Stimulated activated CD4-positive, alpha-beta T cell treated with anti-CD3 and anti-CD28 coated beads, TNF-alpha, amount 100 ng/mL, for 1 hour (primary cell): ENCODE results near the gene TIGD2.
"Not testable (repeated sequence)": the region's sequence is repeated elsewhere in the genome, so short reads cannot be mapped to it uniquely, and the experiment has no call there.

Experiments used
- DNase-seq, 3 donors: peaks; one replicate each; pipeline ENCODE4 v3.0.0-alpha.2; 2020; ENCODE audit warnings: low read depth in 3 of 3, low spot score in 1 of 3

The TIGD2 gene

DNA sequence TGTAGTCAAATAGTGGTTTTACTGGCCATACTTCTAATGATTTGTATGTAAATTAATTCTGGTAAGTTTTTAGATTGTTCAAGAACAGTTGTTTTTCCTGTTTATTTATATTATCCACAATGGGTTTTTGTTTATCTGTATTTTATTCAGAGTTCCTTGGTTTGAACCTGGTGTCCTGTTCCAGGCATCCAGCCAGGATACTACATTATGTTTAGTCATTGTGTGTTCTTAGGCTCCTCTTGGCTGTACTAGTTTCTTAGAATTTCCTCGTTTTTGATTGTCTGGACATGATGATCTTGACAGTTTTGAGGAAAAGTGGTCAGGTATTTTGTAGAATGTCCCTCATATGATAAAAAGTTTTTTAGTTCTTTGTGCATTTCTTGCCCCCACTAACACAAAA, 7.8 kb downstream of the TIGD2 start:
- no peak for DNase-seq

DNA sequence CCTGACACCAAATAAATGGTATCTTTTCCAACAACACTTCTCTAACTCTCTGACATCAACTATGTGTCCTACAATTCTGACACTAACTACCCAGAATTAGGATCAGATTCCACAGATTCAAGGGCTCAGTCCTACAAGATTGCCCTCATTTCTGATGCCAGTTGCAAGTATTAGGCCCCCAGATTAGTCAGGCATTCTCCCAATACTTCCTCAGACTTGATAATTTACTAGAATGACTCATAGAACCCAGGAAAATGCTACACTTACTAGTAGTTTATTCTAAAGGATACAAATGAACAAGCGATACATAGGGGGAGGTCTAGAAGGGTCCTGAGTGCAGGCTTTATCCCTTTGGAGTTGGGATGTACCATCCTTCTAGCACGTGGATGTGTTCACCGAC, 8.5 kb downstream of the TIGD2 start:
- no peak for DNase-seq

DNA sequence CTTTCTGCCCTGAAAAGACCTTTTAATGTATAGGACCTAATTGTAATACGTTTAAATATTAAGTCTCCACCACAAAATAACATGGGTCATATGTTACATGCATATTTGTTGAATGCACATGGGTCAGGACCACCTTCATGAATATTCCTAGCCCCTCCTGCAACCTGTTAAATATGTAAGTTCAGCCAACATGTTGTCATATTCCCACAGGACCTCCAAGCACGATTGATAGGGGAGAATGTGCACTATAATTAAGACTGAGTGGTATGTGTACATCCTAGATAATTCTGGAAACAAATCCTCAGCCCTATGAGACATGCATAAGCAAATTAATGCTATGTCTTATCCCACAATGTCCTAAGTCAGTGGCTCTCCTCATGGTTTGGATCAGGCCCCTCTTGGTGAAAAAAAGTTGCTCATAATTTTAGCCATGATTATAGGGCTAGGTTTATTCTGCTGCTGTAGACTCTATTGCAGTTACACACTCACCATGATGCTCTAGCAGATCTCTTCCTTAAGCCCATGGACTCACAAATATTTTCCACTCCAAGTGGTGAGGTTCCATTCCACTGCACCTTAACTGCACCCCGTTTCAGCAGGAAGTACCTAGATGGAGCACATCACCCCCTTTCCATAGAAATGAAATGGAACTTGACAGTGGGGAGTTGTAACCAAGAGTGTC, 10.2 kb downstream of the TIGD2 start:
- DNase-seq = no peak

DNA sequence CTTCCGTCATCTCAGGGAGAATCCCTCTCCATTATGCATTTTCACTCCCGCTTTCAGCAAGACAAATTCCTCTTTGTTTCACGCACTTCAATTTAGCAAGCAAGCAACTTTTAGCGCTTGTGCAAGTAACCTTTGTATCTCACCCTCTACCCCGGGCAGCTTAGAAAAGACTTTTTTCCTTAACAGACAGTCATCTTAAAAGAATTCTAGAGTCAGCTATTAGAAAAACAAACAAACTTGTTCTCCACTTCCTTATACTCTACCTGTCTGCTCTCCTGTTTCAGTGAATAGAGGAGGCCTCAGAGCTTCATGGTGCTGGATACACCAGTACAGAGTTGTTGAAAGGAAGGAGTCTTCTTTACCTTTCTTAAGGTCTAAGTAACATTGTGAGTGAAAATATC, 12.1 kb downstream of the TIGD2 start:
- no peak for DNase-seq

DNA sequence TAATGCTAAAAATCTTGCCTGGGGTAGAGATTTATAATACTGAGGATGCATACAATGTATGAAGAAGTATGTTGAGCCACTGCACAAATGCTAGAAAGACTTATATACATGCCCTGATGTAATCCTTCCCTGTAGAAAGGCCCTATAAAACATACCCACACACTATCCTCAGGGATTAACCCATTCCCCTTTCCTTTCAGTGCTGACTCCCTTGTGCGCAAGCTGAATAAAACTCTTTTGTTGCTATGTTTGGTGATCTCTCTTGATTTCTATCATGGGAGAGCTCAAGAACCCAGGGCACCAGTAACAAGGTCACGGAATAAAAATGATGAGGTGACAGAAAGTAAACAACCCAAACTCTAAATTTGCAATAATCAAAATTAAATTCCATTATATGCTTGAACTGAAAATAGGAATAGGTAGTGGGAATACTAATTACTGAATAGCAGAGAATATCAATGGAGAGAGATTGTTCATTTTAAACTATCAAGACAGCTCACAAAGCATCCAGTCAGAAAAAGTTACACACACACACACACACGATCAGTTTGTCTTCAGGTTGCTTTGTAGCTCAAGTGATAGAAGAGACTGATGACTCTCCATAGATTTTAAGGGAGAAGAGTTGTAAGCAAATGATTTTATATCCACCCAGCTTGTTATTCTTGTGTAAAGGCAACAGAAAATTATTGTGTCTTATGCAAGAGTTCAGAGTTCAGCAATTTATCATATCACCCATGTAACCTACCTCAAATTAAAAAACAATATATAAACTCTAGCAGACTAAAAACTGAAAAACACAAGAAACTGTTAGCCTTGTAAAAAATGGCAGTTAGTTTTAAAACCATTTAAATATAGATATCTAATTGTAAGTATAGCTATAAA, 14.8 kb downstream of the TIGD2 start:
- DNase-seq = no peak

DNA sequence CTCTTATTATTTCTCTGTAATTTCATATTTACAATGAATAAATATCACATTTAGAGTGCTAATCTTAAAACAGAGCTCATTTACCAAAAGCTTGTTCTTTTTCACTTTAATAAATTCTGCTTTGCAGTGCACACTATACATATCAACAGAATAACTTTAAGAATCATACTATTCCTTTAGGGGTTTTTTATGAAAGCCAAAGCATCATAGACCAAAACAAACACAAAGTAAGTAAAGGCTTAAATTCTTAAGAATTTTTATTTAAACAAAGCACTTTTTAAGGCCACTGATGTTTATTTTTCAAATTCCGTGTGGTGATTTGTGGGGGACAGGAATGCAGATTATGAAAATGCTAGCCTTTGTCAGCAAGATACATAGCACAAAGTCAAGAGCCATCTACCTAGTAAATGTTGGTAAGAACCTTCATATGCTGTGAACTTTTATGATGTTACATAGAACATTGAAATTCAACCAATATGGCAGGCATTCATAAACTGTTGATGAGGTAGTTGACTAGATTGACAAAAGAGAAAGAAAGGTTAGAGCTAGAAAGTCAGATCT, 17.8 kb downstream of the TIGD2 start:
- DNase-seq = no peak

DNA sequence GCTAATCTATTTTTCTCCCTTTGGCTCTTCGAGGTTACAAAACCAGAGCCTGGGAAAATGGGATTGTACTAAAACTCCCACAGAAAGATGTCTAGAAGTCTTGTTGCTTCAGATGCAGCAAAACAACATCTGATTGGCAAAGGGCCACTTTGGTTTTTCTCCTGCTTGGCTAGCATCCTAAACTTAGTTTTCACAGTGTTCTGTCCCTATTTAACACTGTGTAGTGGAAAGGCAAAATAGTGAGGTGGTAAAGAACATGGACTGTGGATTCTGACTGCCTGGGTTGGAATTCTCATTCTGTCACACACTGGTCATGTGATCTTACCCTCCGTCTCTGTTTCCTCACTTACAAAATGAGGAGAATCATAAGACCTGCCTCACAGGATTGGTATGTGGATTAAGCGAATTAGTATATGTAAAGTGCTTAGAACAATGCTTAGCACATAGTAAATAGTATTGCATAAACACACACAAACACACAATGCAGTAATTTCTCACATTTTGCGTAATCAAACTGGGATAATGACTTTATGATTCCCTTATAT, 23.5 kb downstream of the TIGD2 start:
- no peak for DNase-seq

DNA sequence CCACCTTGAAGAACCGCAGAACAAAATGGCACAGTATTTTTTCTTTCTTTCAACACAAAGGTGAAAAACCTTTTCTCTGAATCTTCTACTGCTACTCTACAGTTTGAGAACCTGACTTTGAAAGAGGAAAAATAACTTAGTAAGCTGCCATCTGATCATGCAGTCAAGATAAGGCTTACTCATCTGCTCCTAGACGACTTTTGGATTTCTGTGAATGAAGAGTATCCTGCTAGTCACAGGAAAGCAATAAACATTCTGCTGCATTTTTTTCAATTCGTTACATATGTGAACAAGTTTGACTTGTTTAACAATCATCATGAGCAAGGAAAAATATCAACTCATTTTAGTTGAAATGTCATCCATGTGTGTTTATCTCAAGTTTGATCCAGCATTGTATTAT, 25.2 kb downstream of the TIGD2 start:
- DNase-seq = no peak

DNA sequence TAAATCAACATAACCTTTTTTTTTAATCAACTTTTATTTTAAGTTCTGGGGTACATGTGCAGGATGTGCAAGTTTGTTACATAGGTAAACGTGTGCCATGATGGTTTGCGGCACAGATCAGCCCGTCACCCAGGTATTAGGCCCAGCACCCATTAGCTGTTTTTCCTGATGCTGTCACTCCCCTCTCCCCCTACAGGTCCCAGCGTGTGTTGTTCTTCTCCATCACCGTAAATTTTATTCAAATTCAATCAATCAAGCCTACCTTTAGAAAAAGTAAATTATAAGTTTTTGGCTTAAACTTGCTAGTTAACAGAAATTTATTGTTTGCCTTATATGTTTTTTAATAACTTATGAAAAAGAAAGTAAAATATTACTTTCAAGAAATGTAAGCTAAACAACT, 25.9 kb downstream of the TIGD2 start:
- DNase-seq = no peak

DNA sequence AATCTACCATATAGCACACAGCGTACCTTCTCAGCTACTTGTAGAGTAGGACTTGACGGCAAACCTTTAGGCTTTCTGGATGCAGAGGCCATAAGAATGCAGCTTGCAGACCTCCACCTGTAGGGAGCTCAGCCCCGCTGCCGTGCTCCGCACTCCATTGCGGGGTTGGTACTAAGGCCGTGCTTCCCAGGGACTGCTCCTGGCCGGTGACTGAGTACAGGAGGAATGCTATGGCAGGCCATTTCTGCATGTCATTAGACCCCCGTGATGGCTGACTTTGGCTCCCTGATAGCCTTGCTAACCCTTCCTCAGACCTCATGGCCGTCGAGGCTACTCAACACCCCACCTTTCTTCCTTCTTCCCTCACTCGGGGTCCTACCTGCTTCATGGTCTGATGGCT, 26.4 kb downstream of the TIGD2 start:
- DNase-seq = no peak

DNA sequence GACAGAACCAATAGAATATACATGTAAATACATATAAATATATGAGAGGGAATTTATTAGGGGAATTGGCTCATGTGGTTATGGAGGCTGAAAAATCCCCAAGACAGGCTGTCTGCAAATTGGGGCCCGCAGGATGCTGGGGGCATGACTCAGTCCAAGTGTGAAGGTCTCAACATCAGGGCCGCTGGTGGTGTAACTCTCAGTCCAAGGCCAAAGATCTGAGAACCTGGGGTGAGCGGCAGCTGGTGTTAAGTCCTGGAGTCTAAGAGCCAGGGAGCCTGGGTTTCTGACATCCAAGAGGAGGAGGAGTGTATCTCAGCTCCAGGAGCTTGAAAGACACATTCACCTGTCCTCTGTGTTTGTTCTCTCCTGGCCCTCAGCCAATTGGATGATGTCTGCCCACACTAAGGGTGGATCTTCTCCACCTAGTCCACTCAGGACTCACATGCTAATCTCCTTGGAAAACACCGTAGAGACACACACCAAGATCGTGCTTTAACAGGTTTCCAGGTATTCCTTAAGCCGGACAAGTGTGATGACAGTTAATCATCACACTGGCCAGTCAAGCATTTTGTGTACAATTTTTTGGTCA, 28.9 kb downstream of the TIGD2 start:
- DNase-seq = no peak

DNA sequence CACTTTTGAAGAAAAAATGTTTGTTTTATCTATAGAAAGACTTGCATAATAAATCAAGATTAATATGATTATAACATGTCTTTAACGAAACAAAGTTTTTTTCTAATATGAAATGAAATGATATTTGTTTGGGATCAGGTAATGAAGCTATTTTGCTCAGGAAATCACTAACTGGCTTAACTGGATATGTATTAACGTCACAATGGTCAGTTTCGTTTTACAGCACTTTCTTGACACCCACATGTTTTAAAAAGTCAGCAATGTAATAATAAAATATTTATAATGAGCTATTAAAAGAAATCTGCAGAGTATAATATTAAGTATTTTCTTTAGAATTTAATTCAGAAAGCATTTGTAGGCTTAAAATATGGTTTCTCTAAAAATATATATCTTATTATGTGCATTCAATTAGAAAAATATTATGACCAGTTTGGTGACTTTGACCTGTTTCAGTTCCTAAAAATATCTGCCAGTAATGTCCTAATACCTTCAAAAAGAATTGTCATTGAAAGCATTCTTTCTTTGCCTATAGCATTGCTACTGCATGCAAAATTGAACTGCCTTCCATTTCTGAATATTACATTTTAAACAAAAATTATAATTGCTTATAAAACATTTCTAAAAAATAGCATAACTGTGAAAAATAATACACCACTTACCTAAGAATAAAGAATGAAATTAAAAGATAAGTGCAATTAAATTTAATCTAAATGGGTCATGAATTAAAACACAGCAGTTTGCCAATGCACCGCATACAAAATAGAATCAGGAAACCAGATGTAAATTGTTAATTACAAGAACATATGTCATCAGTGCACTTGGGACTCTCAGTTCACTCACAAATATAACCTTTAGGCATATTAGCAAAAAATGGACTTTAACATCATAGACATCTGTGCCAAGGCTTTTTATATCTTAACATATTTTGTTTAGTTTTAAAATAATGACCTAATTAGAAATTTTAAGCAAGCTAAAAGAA, 31.6 kb downstream of the TIGD2 start:
- DNase-seq = no peak

DNA sequence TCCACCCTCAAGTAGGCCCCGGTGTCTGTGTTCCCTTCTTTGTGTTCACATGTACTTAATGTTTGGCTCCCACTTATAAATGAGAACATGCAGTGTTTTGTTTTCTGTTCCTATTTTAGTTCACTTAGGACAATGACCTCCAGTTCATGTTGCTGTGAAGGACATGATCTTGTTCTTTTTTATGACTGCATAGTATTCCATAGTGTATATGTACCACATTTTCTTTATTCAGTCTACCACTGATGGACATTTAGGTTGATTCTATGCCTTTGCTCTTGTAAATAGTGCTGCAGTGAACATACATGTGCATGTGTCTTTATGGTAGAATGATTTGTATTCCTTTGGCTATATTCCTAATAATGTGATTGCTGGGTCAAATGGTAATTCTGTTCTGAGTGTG, 33.3 kb downstream of the TIGD2 start:
- not testable (repeated sequence) for DNase-seq

DNA sequence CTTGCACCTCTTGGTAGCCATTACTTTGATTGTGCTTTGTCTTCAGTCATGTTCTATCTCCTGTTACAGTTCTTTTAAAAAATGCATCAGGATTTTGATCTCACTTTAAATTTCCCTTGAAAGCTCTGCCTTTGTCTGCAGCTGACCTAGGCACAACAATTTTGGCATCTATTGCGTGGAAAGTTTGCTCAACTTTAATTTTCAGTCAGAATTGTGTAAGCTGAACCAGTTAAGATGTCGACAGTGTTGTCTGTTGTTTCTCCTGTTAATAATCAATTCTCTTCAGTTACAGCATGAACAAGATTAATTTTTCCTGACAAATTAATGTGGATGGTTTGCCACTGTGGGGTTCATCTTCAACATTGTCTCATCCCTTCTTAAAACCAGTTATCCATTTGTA, 34.9 kb downstream of the TIGD2 start:
- no peak for DNase-seq

DNA sequence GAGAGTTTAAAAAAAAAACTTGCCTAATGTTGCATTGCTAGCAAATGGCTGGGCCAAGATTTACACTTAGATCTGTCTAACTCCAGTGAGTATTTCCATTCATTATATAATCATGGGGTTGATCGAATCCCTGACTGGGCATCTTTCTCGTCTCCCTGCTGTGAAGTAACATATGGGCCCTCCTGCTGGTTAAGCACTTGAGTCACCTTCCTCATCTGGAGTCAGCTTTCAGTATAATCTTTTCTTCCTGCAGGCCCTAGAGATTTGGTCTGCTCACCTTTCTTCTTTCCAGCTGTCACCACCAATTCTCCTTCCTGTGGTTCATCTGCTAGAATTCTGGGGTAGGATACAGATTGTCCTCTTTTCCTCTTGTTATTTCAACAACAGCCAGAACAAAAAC, 41.6 kb downstream of the TIGD2 start:
- no peak for DNase-seq

DNA sequence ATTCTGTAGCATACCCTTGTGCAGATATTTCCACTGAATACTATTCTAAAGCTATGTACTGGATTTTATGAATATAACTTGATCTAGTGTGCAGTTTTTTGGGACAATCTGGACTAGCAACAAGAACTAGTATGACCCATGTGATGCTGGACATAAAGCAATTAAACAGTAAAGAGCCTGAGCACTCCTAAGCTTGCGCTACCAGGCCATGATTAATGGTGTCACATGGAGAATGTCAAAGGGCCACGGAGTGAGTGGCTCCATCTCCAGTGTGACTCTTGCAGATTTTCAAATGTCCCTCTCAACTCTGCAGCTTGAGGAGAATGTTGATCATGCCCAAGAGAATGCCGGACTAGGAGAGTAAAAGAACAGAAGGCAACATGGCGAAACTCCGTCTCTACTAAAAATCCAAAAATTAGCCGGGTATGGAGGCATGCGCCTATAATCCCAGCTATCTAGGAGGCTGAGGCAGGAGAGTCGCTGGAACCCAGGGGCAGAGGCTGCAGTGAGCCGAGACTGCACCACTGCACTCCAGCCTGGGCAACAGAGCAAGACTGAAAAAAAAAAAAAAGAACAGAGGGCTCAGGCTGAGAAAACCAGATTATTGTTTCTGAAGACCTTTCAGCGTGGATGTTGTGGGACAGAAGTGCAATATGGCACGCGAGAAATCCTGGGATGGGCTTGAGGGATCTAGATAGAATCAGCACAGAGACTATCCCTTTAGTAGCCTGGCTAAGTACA, 45.0 kb downstream of the TIGD2 start:
- no peak for DNase-seq

DNA sequence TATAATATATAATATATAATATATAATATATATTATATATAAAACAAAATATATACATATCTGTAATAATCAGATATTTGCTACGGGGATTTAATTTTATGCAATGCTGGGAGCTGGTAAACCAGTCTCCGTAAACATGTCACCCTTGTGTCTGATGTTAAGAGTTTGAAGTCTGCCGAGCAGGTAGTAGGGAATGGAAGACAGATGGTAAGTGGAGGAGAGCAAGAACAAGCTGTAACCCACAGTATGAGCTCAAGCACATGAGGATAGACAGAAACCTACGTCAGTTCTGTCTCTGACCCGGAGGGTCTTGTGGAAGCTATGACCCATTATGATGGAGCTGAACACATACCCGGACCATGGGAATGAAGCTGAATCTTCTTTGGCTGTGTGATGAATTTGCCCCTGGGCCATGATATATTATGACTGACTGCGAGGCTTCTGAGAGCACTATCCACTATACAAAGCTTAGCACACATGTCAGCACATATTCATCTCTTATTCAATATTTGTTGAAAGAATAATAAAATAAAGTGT, 46.2 kb downstream of the TIGD2 start:
- DNase-seq = no peak

DNA sequence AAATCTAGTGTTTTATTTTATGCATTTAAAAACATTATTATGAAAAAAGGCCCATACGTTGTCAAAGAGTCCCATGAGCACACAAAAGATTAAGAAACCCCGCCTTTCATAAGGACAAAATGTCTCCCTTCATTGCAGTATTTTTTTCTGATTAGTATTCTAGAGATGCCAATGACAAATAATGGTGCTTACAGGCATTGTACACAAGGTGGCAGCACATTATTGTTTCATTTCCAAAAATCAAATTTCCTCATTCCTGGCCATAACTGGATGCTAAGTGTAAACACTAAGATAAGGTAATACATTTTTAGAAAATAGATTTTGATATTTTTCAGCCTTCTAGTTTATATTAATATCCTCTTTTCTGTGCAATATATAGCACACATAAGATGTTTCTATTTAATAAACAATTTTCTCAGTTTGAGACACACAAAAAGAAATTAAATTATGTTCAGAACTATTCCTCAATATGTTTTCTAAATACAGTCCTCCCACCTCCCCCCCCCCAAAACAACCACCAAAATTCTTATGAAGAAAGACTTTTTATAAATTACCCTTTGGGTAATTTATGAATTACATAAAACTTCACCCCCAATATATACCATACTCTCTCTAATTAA, 47.7 kb downstream of the TIGD2 start:
- no peak for DNase-seq

DNA sequence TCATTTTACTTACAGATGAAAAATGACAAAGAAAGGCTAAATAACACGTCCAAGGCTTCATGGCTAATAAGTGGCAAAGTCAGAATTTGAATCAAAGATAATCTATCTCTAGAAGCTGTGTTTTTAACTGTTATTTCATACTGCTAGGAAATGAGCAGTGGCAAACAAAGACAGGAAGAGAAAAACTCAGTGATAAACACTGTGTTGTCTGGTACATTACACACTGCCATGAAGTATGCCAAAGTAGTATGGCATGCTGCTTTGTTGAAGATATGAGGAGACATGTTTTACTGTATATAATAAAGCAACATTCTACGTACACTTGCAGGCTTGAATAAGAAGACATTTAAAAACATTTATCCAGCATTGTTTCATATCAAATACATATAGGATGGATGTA, 49.5 kb downstream of the TIGD2 start:
- DNase-seq = no peak
